HG02973 (cell line): Measurements from ENCODE around the gene TBRG4.

Experiments used
- ATAC-seq: cut with Tn5 transposase; IDR thresholded peaks from one replicate; pipeline ENCODE4 v1.9.1; 2021; ENCODE audit warnings: moderate library complexity; ENCODE audit not compliant: unreplicated experiment

The TBRG4 gene

GRCh38 chr7:45060295-45060694, 51.2 kb downstream of the TBRG4 start:
- no peak for ATAC-seq

GRCh38 chr7:45057878-45058277, 53.6 kb downstream of the TBRG4 start:
- ATAC-seq: no peak

- ATAC-seq: no peak
These were observed 55.8 kb downstream of the TBRG4 start for GRCh38 chr7:45055594-45056219.

GRCh38 chr7:45055016-45055415, 56.5 kb downstream of the TBRG4 start:
- no peak for ATAC-seq

GRCh38 chr7:45054442-45054841, 57.1 kb downstream of the TBRG4 start:
- ATAC-seq: no peak

GRCh38 chr7:45053941-45054340, 57.6 kb downstream of the TBRG4 start:
- ATAC-seq: no peak

- ATAC-seq: no peak
These were observed 58.1 kb downstream of the TBRG4 start for GRCh38 chr7:45053401-45053800.

GRCh38 chr7:45052011-45052410, 59.5 kb downstream of the TBRG4 start:
- no peak for ATAC-seq

- ATAC-seq: no peak
These were observed 61.3 kb downstream of the TBRG4 start for GRCh38 chr7:45050198-45050597.
